Tibial nerve (tissue), 4 donors: ENCODE data around the gene VSNL1. TPM values are rescaled to one million over a fixed set of nuclear protein-coding genes. Genes with fewer than 3 reads are reported as not detected.

Experiments used
- DNase-seq, 2 donors: peaks; one replicate each; pipeline ENCODE4 v3.0.0-alpha.2; 2019; ENCODE audit warnings: low spot score in 2 of 2
- H3K27ac ChIP-seq, 4 donors: fragments of 200-600 bp; sonication (generic) in 3 of 4; one replicate each; pipeline ENCODE4 v1.5.1; 2017 to 2019; ENCODE audit warnings: mild to moderate bottlenecking in 1 of 4
- H3K27me3 ChIP-seq, 2 donors: fragments of 200-600 bp; sonication (generic) in 1 of 2; one replicate each; pipeline versions ENCODE4 v1.5.1 to v1.6.0; 2017 to 2019
- H3K36me3 ChIP-seq, 3 donors: fragments of 200-600 bp; sonication (generic); one replicate each; pipeline ENCODE4 v1.5.1; 2018 to 2019
- H3K4me1 ChIP-seq, 4 donors: fragments of 200-600 bp; sonication (generic) in 3 of 4; one replicate each; pipeline ENCODE4 v1.5.1; 2017 to 2019
- H3K4me3 ChIP-seq, 4 donors: fragments of 200-600 bp; sonication (generic) in 3 of 4; one replicate each; pipeline ENCODE4 v1.5.1; 2017 to 2019; ENCODE audit warnings: mild to moderate bottlenecking in 1 of 4, moderate library complexity in 1 of 4
- H3K9me3 ChIP-seq, 4 donors: fragments of 200-600 bp; sonication (generic) in 3 of 4; one replicate each; pipeline ENCODE4 v1.5.1; 2017 to 2019
- EP300 ChIP-seq, 2 donors: sonication (generic); formaldehyde crosslinking; IDR thresholded peaks; one replicate each; pipeline ENCODE4 v1.6.1; 2017; ENCODE audit warnings: antibody characterized with exemption in 2 of 2, mild to moderate bottlenecking in 1 of 2
- POLR2A ChIP-seq, 2 donors: fragments of 450-650 bp; IDR thresholded peaks; one replicate each; pipeline ENCODE4 v1.6.1; 2017; ENCODE audit warnings: antibody characterized with exemption in 2 of 2, mild to moderate bottlenecking in 2 of 2, moderate library complexity in 2 of 2
- WGBS, 2 donors: methylation state at CpG; one replicate each; pipeline ENCODE4 v1.1.5; 2018; 5-methylcytosine and 5-hydroxymethylcytosine counted together
- total RNA-seq, 4 donors: library from RNA; depleted of rRNA; stranded (reverse); fragments of >200 nt; gene quantifications; one replicate each; pipeline ENCODE4 v1.1.0, GENCODE V29; 2016
- TF ChIP-seq, protein P1 (sequence below), 5 experiments: fragments of 200-600 bp in 3 of 5; fragments of 450-650 bp in 2 of 5; sonication (generic) in 3 of 5; IDR thresholded peaks; one replicate each; pipeline ENCODE4 v1.5.1; 2016 to 2019; ENCODE audit warnings: antibody characterized with exemption in 5 of 5, mild to moderate bottlenecking in 3 of 5, moderate library complexity in 2 of 5

The VSNL1 gene
- total RNA-seq, 4 donors from 2014 or later = 0.63 to 1.2 TPM; not detected in 2

GRCh38 chr2:17580319-17580715, 39.8 kb downstream of the VSNL1 start:
- Histone ChIP-seq H3K4me1 (no peaks in the 10 kb centered on the region), H3K36me3 (no peaks in the 10 kb centered on the region), H3K9me3 (no peaks in the 10 kb centered on the region), H3K27me3 (no peaks in the 10 kb centered on the region), H3K4me3 (no peak overlapping the region), H3K27ac (no peak overlapping the region)
- no peak for DNase-seq
- WGBS, 2 donors = 79 to 80% methylated on average over 2 of the region's 2 CpGs
- TF ChIP-seq, protein P1, sequence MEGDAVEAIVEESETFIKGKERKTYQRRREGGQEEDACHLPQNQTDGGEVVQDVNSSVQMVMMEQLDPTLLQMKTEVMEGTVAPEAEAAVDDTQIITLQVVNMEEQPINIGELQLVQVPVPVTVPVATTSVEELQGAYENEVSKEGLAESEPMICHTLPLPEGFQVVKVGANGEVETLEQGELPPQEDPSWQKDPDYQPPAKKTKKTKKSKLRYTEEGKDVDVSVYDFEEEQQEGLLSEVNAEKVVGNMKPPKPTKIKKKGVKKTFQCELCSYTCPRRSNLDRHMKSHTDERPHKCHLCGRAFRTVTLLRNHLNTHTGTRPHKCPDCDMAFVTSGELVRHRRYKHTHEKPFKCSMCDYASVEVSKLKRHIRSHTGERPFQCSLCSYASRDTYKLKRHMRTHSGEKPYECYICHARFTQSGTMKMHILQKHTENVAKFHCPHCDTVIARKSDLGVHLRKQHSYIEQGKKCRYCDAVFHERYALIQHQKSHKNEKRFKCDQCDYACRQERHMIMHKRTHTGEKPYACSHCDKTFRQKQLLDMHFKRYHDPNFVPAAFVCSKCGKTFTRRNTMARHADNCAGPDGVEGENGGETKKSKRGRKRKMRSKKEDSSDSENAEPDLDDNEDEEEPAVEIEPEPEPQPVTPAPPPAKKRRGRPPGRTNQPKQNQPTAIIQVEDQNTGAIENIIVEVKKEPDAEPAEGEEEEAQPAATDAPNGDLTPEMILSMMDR (IDR thresholded peaks at IDR 0.05) = no peak
- TF ChIP-seq EP300 (IDR thresholded peaks at IDR 0.05) = no peak
- no peak for TF ChIP-seq POLR2A (IDR thresholded peaks at IDR 0.05)

DNA sequence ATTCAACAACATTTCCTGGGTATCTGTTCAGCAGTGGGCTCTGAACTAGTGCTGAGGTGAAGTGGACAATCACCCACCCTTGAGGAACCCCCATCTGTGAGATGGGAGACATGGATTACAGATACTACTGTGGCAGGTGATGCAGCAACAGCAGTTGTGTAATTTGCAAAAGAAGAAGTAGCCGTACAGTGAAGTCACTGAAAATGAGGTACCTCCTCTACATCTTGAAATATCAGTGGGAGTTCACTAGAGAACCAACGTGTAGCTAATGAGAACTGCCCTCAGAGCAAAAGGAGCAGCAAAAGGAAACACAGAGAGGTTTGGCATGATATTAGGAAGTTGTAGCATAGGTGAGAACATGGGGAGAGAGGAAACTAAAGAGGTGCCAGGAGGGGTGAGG, 41.3 kb downstream of the VSNL1 start:
- no peak for DNase-seq
- Histone ChIP-seq H3K27me3 (no peaks in the 10 kb centered on the region), H3K4me3 (no peak overlapping the region), H3K36me3 (no peaks in the 10 kb centered on the region), H3K4me1 (no peaks in the 10 kb centered on the region), H3K9me3 (no peaks in the 10 kb centered on the region), H3K27ac (no peak overlapping the region)
- TF ChIP-seq EP300 (IDR thresholded peaks at IDR 0.05) = no peak
- WGBS, 2 donors = 71 to 90% methylated on average over 2 of the region's 2 CpGs

DNA sequence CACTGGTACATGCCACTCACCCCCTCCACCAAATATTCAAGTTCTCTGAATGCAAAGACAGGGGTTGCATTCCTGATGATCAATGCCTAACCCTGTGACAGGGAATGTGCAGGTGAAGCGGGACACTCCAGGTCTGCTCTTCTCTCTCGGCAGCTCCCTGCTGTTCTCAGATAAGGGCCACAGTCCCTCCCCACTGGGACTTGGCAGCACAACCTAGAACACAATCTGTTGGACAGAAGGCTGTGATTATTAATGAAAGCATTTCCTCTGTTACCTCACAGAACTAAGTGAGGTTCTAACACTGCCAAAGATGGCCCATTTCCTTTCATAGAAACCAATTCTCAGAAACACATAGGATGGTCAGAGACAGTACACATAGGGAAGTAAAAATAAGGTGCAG, 42.7 kb downstream of the VSNL1 start:
- 79 to 94% methylated on average over 2 of the region's 2 CpGs for WGBS, 2 donors
- TF ChIP-seq EP300 (IDR thresholded peaks at IDR 0.05) = no peak
- TF ChIP-seq, protein P1 (IDR thresholded peaks at IDR 0.05) = no peak
- no peak for TF ChIP-seq POLR2A (IDR thresholded peaks at IDR 0.05)
- no peaks in the 10 kb centered on the region for H3K9me3 ChIP-seq
- no peak for DNase-seq
- no peak overlapping the region for H3K27ac ChIP-seq
- no peak overlapping the region for H3K4me3 ChIP-seq
- H3K27me3 ChIP-seq = no peaks in the 10 kb centered on the region
- H3K4me1 ChIP-seq = no peaks in the 10 kb centered on the region
- H3K36me3 ChIP-seq = no peaks in the 10 kb centered on the region

DNA sequence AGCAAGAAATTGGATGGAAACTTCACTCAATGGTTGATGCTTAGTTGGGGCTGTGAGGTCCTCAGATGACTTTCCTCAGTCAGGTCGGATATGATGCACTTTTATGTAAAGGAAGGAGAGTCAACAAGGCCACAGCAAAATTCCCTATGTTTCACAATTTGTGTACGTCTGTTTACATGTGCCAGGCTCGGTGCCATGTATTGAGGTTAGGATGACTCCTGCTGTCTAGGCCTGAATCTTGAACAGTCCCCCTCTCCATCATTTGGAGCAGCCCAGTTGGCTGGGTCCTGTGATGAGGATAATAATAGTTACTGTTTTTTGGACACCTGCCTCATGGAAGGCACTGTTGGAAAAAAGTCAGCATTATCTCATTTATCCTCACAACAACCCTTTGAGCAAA, 43.1 kb downstream of the VSNL1 start:
- H3K27ac ChIP-seq = no peak overlapping the region
- WGBS, 2 donors = 82 to 95% methylated on average over 3 of the region's 3 CpGs
- H3K9me3 ChIP-seq = no peaks in the 10 kb centered on the region
- H3K36me3 ChIP-seq = no peaks in the 10 kb centered on the region
- no peaks in the 10 kb centered on the region for H3K4me1 ChIP-seq
- no peak for DNase-seq
- no peak for TF ChIP-seq EP300 (IDR thresholded peaks at IDR 0.05)
- no peak for TF ChIP-seq POLR2A (IDR thresholded peaks at IDR 0.05)
- TF ChIP-seq, protein P1 (IDR thresholded peaks at IDR 0.05) = no peak
- no peak overlapping the region for H3K4me3 ChIP-seq
- H3K27me3 ChIP-seq = no peaks in the 10 kb centered on the region

GRCh38 chr2:17584689-17585088, 44.2 kb downstream of the VSNL1 start:
- Histone ChIP-seq H3K27ac (no peak overlapping the region), H3K4me3 (no peak overlapping the region), H3K4me1 (no peaks in the 10 kb centered on the region), H3K36me3 (no peaks in the 10 kb centered on the region), H3K27me3 (no peaks in the 10 kb centered on the region), H3K9me3 (no peaks in the 10 kb centered on the region)
- WGBS, 2 donors = 66 to 76% methylated on average over 4 of the region's 4 CpGs
- TF ChIP-seq EP300 (IDR thresholded peaks at IDR 0.05) = no peak
- TF ChIP-seq, protein P1 (IDR thresholded peaks at IDR 0.05) = no peak
- TF ChIP-seq POLR2A (IDR thresholded peaks at IDR 0.05) = no peak
- no peak for DNase-seq

DNA sequence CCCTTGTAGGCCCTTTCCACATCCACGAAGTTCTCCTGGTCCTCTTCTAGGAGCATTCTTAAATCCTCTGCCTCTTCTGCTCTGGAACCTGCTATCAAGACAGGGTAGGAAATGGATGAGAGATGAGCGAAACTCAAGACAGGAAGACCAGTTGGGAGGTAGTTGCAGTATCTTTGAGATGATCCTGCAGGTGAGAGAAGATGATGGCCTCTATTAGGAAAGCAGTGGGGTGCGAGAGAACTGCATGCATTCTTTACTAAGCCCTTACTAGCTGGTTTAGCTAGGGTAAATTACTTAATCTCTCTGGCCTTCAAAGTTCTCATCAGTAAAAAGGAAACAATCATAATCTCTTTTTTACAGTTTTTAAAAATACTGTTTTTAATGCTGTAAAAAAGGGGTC, 47.0 kb downstream of the VSNL1 start:
- Histone ChIP-seq H3K9me3 (no peaks in the 10 kb centered on the region), H3K36me3 (no peaks in the 10 kb centered on the region), H3K27me3 (no peaks in the 10 kb centered on the region), H3K4me3 (no peak overlapping the region), H3K27ac (no peak overlapping the region), H3K4me1 (no peaks in the 10 kb centered on the region)
- no peak for DNase-seq
- 61 to 74% methylated on average over 3 of the region's 3 CpGs for WGBS, 2 donors
- TF ChIP-seq EP300 (IDR thresholded peaks at IDR 0.05) (no peak), POLR2A (IDR thresholded peaks at IDR 0.05) (no peak)
- TF ChIP-seq, protein P1 (IDR thresholded peaks at IDR 0.05) = no peak
